ENCODE data around the gene HAGHL.
"Not testable (repeated sequence)": the region's sequence is repeated elsewhere in the genome, so short reads cannot be mapped to it uniquely, and the experiment has no call there.

Gene HAGHL

GRCh38 chr16:687499-687898, 39.4 kb upstream of the HAGHL start:
- DNase-seq (ENCODE audit: low read depth), result no peak

GRCh38 chr16:689175-689897, 37.6 kb upstream of the HAGHL start:
- no peak for DNase-seq (ENCODE audit: low read depth)

GRCh38 chr16:691242-691641, 35.7 kb upstream of the HAGHL start:
- not testable (repeated sequence) for DNase-seq (ENCODE audit: low read depth)

DNA sequence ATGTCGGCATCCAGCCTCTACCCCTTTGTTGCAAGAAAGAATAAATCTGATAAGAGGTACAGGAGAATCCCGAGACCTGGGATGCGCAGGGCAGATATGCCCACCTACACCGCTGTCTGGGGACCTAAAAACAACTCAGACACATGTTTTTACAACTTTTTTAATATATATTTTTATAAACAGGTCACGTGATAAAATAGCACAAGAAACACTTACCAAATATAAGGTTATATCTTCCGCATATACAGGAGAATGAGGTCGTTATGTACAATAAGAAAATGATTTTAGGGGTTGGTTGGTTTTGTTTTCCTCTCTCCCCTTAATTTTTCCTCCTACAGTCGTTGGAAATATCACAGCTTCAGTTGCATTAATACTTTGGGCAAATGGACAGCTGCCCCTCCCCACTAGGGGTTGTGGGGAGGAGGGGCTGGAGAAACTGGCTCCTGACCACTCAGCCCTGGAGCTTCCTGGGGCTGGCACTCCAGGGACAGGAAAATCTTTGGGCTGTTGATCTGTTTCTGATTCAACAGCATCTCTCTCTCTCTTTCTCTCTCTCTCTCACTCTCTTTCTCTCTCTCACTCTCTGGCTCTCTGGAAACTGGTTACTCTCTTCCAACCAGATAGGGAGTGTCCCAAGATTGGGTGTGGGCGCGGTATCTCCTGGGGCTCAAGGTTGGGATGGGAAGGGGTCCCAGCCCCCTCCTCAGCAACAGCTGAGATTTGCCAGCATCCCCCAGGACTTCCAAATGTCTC, 34.4 kb upstream of the HAGHL start:
- DNase-seq (ENCODE audit: low read depth), result no peak

- DNase-seq (ENCODE audit: low read depth), result no peak
Measured at GRCh38 chr16:693364-693763, 33.5 kb upstream of the HAGHL start.

DNA sequence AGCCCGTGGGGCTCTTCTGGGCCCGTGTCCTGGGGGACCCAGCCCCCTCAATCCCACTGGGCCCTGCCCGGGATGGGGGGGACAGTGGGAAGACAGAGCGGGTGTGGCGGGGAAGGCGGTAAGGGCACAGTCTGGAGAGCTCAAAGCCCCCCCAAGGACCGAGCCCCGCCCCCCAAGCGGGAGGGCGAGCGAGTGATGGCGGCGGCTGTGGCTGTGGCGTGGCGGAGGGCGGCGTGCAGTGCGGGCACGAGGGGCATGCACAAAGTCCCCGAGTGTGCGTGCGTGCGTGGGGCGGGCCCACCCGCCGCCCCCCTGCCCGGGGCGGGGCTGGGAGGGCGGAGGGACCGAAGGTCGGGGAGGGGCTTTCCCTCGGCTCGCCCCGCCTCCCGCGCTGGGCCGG, 33.1 kb upstream of the HAGHL start:
- DNase-seq (ENCODE audit: low read depth), result no peak

DNA sequence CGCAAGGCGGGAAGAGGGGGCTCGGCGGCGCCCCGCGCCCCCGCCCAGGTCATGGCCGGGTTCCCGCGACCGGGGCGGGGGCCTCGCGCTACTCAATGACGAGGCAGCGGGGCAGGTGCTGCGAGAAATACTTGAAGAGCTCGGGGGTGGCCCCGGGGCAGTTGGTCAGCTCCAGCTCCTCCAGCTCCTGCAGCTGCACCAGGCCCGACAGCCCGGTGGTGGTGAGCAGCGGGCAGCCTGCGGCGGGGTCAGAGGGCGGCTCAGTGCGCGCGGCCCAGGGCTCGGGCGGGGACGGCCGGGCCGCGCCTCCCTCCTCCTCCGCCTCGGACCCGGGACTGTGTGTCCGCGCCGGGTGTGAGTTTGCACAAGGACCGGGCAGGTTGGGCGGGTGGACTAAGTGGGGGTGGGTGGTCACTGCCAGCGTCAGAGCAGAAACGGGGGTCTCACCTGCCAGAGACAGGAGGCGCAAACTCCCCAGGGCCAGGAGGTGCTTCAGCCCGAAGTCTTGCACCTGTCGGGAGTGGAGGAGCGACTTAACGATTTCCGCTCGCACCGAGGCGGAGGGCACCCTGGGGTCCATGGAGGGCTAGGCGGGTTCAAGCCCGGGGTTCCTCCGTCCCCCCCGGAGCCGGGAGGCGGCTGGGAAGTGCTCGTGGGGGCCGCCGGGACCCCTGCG, 32.6 kb upstream of the HAGHL start:
- DNase-seq (ENCODE audit: low read depth), result no peak

DNA sequence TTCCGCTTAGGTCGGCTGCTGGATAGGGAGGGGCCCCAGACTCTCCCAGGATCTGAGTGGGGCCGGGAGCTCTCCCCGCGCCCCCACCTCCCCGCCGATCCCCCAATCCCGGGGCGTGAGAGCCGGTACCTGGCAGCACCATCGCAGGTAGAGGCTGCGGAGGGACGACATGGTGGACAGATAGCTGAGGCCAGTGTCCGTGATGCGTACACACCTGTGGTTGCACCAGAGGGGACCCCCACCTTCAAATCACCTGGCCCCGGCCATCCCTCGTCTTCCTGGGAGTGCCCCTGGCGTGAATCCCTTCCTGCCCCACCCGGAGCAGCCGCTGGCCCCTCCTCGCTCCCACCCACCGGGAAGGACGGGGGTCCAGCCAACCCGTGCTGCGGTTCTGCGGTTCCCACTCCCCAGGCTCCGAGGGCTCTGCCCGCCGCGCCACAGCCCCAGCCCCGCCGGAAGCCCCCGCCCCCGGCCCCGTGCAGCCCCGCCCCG, 32.0 kb upstream of the HAGHL start:
- DNase-seq (ENCODE audit: low read depth), result no peak

- DNase-seq (ENCODE audit: low read depth), result peak; percentile 62
Measured at GRCh38 chr16:695355-696089, 31.4 kb upstream of the HAGHL start.

DNA sequence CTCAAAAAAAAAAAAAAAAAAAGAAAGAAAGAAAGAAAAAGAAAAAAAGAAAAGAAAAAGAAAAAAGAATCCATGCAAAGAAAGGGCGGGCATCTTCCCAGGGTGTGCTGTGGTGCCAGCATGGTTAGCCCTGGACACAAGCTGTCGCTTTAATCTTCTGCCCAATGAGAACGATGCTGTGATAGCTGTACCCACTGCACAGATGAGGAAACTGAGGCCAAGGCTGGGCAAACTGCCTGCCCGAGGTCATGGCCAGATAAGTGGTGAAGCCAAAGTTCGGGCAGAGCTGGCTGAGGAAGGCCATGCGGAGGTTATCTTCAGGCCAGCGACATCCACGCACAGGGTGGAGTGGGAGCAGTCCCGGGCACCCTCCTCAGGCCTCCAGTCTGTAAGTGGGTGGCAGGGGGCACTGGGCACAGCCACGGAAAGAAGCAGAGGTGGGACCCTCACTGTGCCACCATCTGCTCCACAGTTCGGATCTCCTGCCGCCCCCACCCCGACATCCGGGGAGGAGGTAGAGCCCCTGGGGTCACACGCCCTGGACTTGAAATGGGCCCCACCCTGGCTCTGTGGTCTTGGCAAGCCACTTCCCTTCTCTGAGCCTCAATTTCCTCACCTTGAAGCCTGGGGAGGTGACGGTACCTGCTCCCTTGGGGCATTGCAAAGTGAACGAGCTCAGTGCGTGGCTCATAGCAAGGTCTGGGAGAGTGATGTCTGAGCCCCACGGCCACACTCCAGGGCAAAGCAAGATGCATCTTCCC, 27.8 kb upstream of the HAGHL start:
- DNase-seq (ENCODE audit: low read depth), result no peak

- no peak for DNase-seq (ENCODE audit: low read depth)
Measured at GRCh38 chr16:700684-701584, 26.0 kb upstream of the HAGHL start.

- no peak for DNase-seq (ENCODE audit: low read depth)
Measured at GRCh38 chr16:702341-702740, 24.6 kb upstream of the HAGHL start.

DNA sequence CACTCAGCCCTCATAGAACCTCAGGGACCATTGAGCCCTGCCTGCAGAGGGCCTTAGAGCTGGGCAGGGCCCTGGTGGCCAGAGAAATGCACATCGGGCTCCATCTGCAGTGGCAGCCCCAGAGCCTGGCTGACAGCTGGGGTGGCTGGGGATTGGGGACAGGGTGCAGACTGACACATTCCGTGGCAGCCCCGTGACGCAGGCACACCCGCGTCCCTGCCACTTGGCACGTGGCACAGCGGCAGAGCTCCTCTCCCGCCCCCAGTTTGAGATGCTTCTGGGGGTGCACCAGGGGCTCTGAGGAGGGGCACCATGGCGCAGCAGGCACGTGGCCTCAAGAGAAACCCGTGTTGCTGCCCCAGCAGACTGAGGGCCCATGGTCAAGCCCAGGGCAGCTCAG, 23.5 kb upstream of the HAGHL start:
- DNase-seq (ENCODE audit: low read depth), result no peak

- DNase-seq (ENCODE audit: low read depth), result no peak
Measured at GRCh38 chr16:704047-704446, 22.9 kb upstream of the HAGHL start.

DNA sequence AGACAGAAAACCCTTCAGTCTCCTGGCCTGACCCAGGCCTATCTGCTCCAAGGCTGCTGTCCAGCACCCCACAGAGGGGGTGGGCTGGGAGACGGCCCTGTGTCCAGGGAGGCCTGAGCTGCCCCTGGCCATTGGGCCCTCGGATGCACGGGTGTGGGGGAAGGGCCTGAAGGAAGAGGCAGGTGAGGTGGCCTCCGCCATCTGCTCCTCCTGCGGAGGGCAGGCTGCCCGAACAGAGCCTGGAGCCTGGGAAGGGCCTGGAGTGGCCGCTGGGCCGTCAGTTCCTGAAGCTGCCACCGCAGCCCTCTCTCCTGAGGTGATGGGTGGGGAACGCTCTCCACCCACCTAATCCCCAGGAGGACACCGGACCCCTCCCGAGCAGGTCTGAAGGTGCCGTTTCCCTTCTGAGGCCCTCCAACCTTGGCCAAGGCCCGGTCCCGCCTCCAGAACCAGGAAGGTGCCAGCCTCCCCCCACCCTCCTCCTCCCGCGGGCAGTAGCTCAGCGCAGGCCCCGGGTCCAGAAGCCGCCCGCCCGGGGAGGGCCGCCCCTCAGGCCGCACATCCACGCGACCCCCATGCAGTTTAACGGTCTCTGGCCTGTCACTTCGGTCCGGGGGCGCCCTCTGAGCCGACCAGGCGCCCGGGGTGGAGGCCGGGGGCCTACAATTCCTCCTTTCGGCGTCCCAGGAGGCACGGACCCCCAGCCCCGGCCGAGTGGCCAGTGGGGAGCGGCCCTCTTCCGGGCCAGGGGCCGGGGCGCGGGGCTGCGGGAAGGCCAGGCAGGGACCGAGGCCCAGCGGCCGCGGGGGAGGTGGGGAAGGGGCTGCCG, 22.1 kb upstream of the HAGHL start:
- no peak for DNase-seq (ENCODE audit: low read depth)

DNA sequence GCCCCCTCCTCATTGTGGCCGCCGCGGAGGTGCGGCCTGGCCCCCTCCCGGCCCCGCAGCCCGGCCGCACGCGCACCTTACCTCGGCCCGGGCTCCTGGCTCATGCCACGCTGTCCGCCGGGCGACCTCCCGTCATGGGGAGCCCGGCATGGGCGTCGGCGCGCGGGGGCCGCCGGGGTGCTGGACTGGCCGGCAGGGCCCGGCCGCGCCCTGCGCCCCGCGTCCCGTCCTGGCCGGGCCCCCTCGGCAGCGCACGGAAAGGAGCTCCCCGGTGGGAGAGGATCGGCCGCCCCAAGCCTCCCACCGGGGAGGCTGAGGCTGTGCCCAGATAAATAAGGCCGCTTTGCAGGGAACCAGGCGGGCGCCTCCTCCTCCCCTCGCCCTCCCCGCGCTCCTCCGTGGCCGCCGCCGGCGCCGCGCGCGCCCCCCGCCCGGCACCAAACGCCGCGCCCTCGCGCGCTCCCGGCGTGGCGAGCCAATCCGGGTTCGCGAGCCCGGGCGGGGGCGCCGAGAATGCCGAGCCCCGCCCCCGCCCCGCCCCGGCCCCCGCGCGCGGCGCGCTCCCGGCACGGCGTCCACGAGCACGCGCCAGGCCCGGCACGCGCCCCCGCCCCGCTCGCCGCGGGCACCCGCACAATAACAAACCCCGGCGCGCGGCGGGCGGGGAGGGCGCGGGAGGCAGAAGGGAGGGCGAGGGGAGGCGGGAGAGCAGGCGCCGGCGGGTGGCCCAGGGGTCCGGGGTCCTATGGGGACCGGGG, 21.3 kb upstream of the HAGHL start, which contains the start of gene FBXL16:
Gene FBXL16, minus strand, starts transcription at position 371 of the 758 bp plus-strand sequence. CDS start 8,396 bp downstream, outside the sequence.
- no peak for DNase-seq (ENCODE audit: low read depth)

GRCh38 chr16:706189-707061, 20.5 kb upstream of the HAGHL start:
- DNase-seq (ENCODE audit: low read depth), result no peak
